Progenitor cell of endocrine pancreas (in vitro differentiated cells): ENCODE measurements around the gene RTP1. TPM values are rescaled to one million over a fixed set of nuclear protein-coding genes. Genes with fewer than 3 reads are reported as not detected.

Source experiments
- DNase-seq: peaks from one replicate; pipeline ENCODE4 v3.0.0; 2021; ENCODE audit warnings: low spot score; ENCODE audit not compliant: unreplicated experiment
- H3K27ac Mint-ChIP-seq: 2 replicates; pipeline ENCODE4 v1.8.0; 2021; ENCODE audit warnings: mild to moderate bottlenecking, moderate library complexity, mixed read lengths
- H3K27me3 Mint-ChIP-seq: 2 replicates; pipeline ENCODE4 v1.8.0; 2021; ENCODE audit warnings: mixed read lengths
- H3K36me3 Mint-ChIP-seq: 2 replicates; pipeline ENCODE4 v1.8.0; 2022; ENCODE audit warnings: mixed read lengths; ENCODE audit not compliant: insufficient read depth
- H3K4me1 Mint-ChIP-seq: 2 replicates; pipeline ENCODE4 v1.8.0; 2021; ENCODE audit warnings: low read depth, mixed read lengths
- H3K4me3 Mint-ChIP-seq: 2 replicates; pipeline ENCODE4 v1.8.0; 2021; ENCODE audit warnings: low read depth, mild to moderate bottlenecking, moderate library complexity, mixed read lengths
- H3K9me3 Mint-ChIP-seq: 2 replicates; pipeline ENCODE4 v1.8.0; 2021; ENCODE audit warnings: low read depth, mixed read lengths
- long read RNA-seq: library from polyadenylated mRNA; unstranded; transcript quantifications from one replicate; pipeline ENCODE4 v2.0.0, GENCODE V29; 2020
- total RNA-seq: library from RNA; stranded (reverse); gene quantifications from 2 replicates; pipeline ENCODE4 v1.2.1, GENCODE V29; 2021
- TF ChIP-seq, protein P1 (sequence below): fragments of 200-600 bp; sonication (generic); IDR thresholded peaks from one replicate; pipeline ENCODE4 v1.5.0; 2021; ENCODE audit warnings: antibody characterized with exemption, mild to moderate bottlenecking; ENCODE audit not compliant: unreplicated experiment

The RTP1 gene
- not detected in 2 replicates for total RNA-seq
- long read RNA-seq: 0 reads

DNA sequence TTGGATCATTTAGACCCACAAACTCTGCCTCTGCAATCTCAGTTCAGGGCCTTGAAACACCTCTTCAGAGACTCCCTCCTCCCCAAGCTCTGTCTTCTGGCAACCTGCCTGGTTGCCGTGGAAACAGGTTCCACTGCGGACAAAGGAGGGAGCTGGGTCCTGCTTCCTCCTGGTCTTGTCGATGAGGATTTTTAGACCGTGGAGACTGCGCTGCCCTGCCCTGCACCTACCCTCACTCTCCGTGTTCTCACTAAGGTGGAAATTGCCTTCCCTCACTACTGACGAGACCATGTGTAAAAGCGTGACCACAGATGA is at the start of gene RTP1:
Gene RTP1 (plus strand): TSS at position 152 of the 315 bp plus-strand sequence. CDS start 30 bp downstream, at position 182.
- TF ChIP-seq, protein P1, sequence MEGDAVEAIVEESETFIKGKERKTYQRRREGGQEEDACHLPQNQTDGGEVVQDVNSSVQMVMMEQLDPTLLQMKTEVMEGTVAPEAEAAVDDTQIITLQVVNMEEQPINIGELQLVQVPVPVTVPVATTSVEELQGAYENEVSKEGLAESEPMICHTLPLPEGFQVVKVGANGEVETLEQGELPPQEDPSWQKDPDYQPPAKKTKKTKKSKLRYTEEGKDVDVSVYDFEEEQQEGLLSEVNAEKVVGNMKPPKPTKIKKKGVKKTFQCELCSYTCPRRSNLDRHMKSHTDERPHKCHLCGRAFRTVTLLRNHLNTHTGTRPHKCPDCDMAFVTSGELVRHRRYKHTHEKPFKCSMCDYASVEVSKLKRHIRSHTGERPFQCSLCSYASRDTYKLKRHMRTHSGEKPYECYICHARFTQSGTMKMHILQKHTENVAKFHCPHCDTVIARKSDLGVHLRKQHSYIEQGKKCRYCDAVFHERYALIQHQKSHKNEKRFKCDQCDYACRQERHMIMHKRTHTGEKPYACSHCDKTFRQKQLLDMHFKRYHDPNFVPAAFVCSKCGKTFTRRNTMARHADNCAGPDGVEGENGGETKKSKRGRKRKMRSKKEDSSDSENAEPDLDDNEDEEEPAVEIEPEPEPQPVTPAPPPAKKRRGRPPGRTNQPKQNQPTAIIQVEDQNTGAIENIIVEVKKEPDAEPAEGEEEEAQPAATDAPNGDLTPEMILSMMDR: no peak
- Mint-ChIP-seq H3K27me3 (peaks cover 27% of the 10 kb centered on the region), H3K9me3 (no peaks in the 10 kb centered on the region), H3K4me1 (no peaks in the 10 kb centered on the region), H3K27ac (no peak within 1 kb of the TSS), H3K36me3 (no peaks in the 10 kb centered on the region), H3K4me3 (no peak within 1 kb of the TSS)
- DNase-seq: no peak

DNA sequence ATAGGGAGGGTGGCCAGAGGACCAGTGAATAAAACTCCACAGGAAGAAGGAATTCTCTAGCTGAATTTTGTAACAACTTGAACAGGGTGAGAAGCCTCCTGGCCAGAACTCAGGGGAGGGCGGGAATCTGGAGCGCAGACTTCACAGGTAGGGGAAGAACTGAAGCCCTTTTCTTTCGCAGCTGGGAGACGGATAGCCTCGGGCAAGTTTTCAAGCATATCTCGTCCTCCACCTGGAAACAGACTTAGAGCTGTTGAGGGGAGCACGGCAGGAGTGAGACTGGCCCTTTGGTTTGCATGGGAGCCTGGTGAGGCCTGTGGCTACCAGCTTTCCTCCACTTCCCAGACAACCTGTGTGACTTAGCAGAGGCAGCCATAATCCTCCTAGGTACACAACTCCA is 47.1 kb upstream of the RTP1 start:
- Mint-ChIP-seq H3K27ac (no peak overlapping the region), H3K27me3 (no peaks in the 10 kb centered on the region), H3K4me3 (no peak overlapping the region), H3K9me3 (peaks cover 22% of the 10 kb centered on the region), H3K36me3 (peaks cover 4% of the 10 kb centered on the region), H3K4me1 (no peaks in the 10 kb centered on the region)
- no peak for DNase-seq
- TF ChIP-seq, protein P1: no peak

GRCh38 chr3:187150599-187150998 is 46.7 kb upstream of the RTP1 start:
- Mint-ChIP-seq H3K4me1 (no peaks in the 10 kb centered on the region), H3K9me3 (peaks cover 23% of the 10 kb centered on the region), H3K36me3 (peaks cover 4% of the 10 kb centered on the region), H3K27me3 (no peaks in the 10 kb centered on the region), H3K27ac (no peak overlapping the region), H3K4me3 (no peak overlapping the region)
- DNase-seq: no peak
- TF ChIP-seq, protein P1: peak; percentile 41

GRCh38 chr3:187161556-187161955 is 35.7 kb upstream of the RTP1 start:
- Mint-ChIP-seq H3K9me3 (peaks cover 11% of the 10 kb centered on the region), H3K4me1 (peaks cover 5% of the 10 kb centered on the region), H3K4me3 (no peak overlapping the region), H3K36me3 (no peaks in the 10 kb centered on the region), H3K27ac (no peak overlapping the region), H3K27me3 (peaks cover 9% of the 10 kb centered on the region)
- TF ChIP-seq, protein P1: no peak
- DNase-seq: no peak

GRCh38 chr3:187162265-187162953 is 34.9 kb upstream of the RTP1 start:
- Mint-ChIP-seq H3K36me3 (no peaks in the 10 kb centered on the region), H3K4me1 (peaks cover 5% of the 10 kb centered on the region), H3K27ac (no peak overlapping the region), H3K4me3 (no peak overlapping the region), H3K9me3 (peaks cover 11% of the 10 kb centered on the region), H3K27me3 (peaks cover 9% of the 10 kb centered on the region)
- DNase-seq: no peak
- TF ChIP-seq, protein P1: no peak
